Measurements from ENCODE around the gene NOP9. TPM values are rescaled to one million over a fixed set of nuclear protein-coding genes. Genes with fewer than 3 reads are reported as not detected.

NOP9 gene
- total RNA-seq, 1 donor from 2014 or later: 21.4 TPM

DNA sequence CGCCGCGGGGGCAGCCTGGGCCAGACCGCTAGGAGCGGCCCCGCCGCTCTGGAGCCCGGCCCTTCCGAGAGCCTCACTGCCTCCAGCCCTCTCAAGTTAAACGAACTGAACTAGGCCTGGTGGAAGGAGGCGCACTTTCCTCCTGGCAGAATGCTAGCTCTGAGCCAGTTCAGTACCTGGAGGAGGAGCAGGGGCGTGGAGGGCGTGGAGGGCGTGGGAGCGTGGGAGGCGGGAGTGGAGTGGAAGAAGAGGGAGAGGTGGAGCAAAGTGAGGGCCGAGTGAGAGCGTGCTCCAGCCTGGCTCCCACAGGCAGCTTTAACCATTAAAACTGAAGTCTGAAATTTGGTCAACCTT, 16.9 kb downstream of the NOP9 start:
- peak overlapping the region; percentile 63 for H3K27ac ChIP-seq
- ATAC-seq (peak; percentile 5), DNase-seq (no peak)
- no peak overlapping the region for H3K4me3 ChIP-seq
- intact Hi-C loops (cut with DNase I): no loop called here
- TF ChIP-seq, protein P1, sequence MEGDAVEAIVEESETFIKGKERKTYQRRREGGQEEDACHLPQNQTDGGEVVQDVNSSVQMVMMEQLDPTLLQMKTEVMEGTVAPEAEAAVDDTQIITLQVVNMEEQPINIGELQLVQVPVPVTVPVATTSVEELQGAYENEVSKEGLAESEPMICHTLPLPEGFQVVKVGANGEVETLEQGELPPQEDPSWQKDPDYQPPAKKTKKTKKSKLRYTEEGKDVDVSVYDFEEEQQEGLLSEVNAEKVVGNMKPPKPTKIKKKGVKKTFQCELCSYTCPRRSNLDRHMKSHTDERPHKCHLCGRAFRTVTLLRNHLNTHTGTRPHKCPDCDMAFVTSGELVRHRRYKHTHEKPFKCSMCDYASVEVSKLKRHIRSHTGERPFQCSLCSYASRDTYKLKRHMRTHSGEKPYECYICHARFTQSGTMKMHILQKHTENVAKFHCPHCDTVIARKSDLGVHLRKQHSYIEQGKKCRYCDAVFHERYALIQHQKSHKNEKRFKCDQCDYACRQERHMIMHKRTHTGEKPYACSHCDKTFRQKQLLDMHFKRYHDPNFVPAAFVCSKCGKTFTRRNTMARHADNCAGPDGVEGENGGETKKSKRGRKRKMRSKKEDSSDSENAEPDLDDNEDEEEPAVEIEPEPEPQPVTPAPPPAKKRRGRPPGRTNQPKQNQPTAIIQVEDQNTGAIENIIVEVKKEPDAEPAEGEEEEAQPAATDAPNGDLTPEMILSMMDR (IDR thresholded peaks at IDR 0.05): no peak
- H3K4me1 ChIP-seq: peaks cover 56% of the 10 kb centered on the region
- H3K9me3 ChIP-seq: no peaks in the 10 kb centered on the region
- H3K27me3 ChIP-seq: peaks cover 23% of the 10 kb centered on the region
- no peaks in the 10 kb centered on the region for H3K36me3 ChIP-seq

DNA sequence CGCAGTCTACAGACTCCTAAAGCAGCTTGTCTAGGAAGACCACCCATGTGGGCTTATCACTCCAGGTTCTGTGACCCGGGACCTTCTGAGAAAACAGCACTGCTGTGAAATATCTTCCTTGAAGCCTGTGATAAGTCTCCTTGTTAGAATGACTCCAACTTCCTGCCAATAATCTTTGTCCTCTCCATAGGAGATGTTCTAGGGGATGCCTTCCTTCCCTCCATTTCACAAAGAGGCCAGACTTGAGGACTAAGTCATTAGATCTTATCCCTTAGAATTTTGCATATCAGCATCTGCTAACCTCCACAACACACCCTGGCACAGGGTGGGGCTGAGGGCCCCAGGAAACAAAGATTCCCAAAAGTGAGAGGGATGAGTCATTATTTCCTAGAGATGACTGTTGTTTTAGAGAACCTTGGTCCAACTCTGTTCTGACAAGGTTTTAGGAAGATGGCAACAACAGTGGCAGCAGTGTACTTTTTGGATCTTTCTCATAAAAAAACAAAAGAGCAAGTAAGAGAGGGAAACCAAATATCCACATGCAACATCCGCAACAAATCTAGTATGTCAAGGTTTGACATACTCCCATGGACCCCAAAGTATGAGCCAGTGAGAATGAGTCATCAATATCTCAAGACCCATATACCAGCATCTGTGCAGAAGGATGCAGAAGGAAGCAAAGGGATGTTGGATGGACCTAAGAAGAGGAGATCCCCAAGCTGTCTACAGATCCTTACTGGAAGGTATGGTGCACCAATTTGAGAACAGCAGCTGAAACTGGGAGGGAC, 17.7 kb downstream of the NOP9 start:
- ATAC-seq (no peak), DNase-seq (no peak)
- H3K27me3 ChIP-seq: peaks cover 23% of the 10 kb centered on the region
- H3K4me1 ChIP-seq: peaks cover 48% of the 10 kb centered on the region
- no peak overlapping the region for H3K4me3 ChIP-seq
- TF ChIP-seq, protein P1 (IDR thresholded peaks at IDR 0.05): no peak
- H3K27ac ChIP-seq: no peak overlapping the region
- H3K36me3 ChIP-seq: no peaks in the 10 kb centered on the region
- intact Hi-C loops (cut with DNase I): no loop called here
- no peaks in the 10 kb centered on the region for H3K9me3 ChIP-seq

DNA sequence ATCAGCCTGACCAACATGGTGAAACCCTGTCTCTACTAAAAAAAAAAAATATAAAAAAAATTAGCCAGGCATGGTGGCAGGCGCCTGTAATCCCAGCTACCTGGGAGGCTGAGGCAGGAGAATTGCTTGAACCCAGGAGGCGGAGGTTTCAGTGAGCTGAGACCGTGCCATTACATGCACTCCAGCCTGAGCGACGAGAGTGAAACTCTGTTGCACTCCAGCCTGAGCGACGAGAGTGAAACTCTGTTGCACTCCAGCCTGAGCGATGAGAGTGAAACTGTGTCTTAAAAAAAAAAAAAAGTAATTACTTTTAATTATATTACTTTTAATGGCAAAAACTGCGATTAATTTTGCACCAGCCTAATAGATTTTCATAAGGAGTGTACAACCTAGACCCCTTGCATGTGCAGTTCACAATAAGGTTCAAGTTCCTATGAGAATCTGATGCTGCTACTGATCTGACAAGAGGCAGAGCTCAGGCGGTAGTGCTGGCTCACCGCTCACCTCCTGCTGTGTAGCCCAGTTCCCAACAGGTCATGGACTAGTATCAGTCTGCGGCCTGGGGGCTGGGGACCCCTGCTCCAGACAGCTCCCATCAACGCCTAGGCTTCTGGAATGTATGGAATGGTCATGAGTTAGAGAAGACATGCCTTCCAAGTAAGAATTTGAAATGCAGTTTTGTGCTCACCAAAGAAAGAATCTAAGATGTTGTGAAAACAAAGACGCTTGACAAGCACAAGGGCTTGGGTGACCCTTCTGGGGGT, 21.7 kb downstream of the NOP9 start:
- Histone ChIP-seq H3K4me1 (peaks cover 9% of the 10 kb centered on the region), H3K27ac (no peak overlapping the region), H3K4me3 (no peak overlapping the region), H3K9me3 (no peaks in the 10 kb centered on the region), H3K36me3 (no peaks in the 10 kb centered on the region), H3K27me3 (peaks cover 17% of the 10 kb centered on the region)
- DNase-seq (no peak), ATAC-seq (no peak)
- intact Hi-C loops (cut with DNase I): no loop called here
- TF ChIP-seq, protein P1 (IDR thresholded peaks at IDR 0.05): no peak

DNA sequence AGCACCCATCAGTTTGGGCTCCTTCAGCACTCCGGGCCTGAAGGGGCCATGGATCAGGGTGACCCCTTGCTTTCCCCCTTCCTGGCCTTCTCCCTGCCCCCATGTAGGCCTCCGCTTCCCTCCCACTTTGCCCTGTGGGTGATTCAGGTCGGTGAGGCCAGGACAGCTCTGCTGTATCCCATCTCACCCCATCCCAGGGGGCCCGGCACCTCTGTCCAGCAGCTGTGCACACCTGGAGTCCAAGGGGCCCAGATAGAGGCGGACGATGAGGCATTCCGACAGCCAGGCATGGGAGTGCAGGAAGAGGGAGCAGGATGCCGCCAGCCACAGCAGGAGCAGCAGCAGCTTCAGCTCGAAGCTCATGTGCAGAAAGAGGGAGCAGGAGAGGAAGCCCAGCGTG, 23.0 kb downstream of the NOP9 start:
- DNase-seq: no peak
- Histone ChIP-seq H3K4me1 (peaks cover 8% of the 10 kb centered on the region), H3K27me3 (peaks cover 14% of the 10 kb centered on the region), H3K36me3 (no peaks in the 10 kb centered on the region), H3K9me3 (no peaks in the 10 kb centered on the region), H3K27ac (no peak overlapping the region), H3K4me3 (no peak overlapping the region)
- TF ChIP-seq, protein P1 (IDR thresholded peaks at IDR 0.05): no peak
- ATAC-seq: no peak
- intact Hi-C loops (cut with DNase I): no loop called here

DNA sequence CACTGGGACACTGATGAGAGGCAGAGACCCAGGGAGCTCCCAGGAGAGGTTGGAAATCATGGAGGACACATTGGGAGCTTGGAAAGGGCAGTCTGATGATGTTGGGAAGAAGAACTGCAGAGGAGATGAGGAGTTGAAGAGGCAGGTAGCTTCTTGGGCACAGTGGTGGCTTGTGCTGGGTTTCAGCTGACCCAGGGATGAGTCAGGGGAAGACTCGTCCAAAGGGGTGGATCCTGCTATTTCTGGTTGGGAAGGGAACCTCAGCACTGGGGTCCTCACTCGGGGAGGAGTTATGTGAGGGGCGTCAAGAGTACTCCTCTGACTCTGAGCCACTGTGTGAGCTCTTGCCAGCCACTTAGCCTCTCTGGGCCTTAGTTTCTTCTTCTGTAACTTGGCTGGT, 23.7 kb downstream of the NOP9 start:
- peaks cover 9% of the 10 kb centered on the region for H3K4me1 ChIP-seq
- H3K27ac ChIP-seq: no peak overlapping the region
- H3K36me3 ChIP-seq: no peaks in the 10 kb centered on the region
- TF ChIP-seq, protein P1 (IDR thresholded peaks at IDR 0.05): no peak
- H3K27me3 ChIP-seq: peaks cover 10% of the 10 kb centered on the region
- ATAC-seq: no peak
- no peak overlapping the region for H3K4me3 ChIP-seq
- intact Hi-C loops (cut with DNase I): no loop called here
- no peak for DNase-seq
- H3K9me3 ChIP-seq: no peaks in the 10 kb centered on the region
